Measurements from ENCODE around the gene ELF4.

The ELF4 gene

DNA sequence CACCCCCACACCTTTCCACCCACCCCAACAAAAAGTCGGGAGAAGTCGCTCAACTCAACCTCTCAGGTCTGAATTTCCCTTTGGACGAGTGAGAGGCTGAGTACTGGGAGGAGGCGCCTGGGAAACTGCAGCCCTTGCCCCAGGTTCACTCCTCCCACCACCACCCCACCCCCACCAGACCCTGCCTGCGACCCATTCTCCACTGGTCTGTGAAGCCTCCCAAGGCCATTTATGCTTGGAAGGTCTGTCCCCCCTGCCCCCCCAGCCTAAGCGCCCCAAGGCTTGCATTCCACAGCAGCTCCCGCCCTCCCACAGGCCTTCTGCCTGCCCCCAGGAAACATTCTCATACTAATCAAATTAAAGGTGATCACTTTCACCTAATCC is 27.2 kb downstream of the ELF4 start:
- DNase-seq: no peak

DNA sequence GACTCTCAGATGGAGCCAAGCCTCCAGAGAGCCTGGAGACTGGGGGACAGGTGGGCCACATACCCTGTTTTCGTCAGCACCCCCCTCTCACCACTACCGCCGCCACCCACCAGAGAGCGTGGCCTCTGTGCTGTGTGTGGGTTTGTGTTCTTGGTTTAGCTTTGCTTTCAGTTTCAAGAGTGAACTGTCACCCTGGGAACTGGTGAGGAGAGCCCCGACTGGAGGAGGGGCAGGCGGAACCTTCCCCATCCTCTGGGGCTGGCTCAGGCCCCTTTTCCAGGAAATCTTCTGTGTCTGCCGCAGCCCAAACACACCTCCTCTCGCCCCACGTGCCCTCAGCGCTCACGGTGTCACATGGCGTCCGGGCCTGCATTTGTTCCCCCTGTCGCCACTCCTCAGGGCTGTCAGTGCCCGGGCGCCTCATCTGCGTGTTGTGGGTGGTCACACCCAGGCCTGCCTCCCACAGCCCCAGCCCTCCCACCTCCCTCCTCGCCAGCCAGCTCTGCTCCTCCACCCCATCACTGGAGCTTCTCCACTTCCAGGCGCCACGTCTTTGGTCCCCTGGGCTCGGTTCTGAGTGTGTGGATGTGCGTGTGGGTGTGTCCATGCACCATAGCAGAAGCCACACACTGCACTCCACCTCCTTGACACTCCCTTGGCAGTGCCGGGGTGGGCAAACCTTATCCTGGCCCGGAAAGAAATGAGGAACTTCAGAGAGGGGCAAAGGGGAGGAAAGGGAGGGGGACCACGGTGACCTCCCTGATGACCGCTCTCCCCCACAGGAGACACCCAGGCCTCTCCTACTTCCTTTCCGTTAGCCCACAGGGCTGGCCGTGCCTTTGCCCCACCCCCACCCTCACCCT is 27.8 kb downstream of the ELF4 start:
- DNase-seq: no peak

DNA sequence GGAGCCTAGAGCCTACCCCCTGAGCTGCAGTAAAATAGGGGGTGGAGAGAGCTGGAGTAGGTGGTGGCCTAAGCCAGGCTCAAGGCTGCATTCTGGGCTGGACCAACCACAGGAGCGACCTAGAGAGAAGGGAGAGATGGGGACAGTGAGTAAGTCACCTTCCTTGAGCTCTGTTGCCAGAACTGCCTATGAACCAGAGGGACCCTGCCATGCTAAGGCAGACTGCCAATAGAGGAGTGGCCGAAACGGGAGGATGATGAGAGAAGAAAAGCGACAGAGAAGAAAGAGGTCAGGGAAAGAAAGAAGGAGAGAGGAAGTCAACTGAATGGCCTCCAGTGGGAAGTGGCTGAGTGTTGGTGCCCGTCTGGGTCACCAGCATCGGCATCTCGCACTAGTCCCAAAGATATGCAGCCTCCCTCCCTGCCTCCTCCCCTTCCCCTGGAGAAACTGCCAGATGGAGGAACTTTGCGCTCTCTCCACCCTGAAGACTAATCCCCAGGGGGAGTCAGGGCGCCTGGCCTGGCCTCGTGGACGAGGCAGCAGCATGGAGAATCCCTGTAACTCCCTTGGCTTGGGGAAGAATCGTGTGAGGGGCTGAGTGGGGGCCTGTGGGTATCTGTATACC is 28.8 kb downstream of the ELF4 start:
- DNase-seq: no peak

DNA sequence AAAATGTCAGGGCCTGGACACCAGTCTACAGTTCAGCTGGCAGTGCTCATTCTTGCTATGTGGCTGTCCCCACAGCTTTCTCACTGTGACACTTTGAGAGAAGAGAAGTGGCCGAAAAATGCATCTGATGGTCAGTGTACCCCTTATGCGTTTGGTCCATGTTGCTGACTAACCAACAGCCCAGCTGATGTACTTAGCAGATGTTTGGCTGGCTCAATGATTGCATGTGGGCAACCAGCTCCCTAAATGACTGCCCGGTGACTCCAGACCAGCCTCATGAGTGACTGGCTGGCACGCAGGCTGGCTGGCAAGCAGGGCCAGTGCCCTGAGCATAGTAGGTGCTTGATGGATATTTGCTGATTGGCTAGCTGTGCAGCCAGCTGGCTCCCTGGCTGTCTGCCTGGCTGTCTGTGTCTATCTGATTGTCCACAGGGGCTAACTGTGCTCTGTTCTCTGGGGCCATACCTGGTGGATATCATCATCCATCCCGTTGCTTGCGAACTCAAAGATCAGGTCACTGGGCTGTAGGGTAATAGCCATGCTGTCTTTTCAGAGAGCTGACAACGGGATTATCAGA is 29.4 kb downstream of the ELF4 start:
- DNase-seq: no peak

DNA sequence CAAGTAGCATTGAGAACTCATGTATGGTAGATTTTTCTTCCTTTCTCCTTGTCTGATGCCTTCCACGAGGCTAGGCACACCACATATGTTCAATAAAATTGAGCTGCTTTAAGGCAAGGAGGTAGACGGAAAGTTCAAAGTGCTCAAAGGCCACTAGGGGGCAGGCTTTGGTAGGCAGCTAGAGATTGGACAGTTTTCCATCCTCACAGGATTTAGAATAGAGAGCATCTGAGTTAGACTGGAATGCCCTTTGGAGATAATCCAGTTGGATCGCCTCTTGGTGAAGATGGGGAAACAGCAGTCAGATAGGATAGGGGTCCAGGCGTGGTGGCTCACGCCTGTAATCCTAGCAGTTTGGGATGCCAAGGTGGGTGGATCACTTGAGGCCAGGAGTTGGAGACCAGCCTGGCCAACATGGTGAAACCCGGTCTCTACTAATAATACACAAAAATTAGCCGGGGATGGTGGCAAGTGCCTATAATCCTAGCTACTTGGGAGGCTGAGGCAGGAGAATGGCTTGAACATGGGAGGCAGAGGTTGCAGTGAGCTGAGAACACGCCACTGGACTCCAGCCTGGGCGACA is 30.4 kb downstream of the ELF4 start:
- DNase-seq: peak; percentile 73

DNA sequence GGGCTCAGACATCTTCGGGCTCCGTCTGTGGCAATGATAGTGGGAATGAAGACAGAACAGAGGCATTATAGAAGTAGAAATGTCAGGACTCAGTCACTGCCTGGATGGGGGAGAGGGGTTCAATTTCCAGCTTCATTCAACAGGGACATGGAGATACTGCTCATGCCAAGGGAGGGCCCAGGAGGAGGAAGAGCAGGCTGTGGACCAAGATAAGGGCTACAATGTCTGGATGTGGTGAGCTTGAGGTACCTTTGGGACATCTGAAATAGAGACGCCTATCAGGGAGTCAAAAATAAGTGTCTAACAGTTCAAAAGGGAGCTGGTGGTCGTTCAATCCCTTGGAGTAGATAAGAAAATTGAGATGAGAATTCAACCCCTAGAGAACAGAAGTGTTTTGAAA is 34.5 kb downstream of the ELF4 start:
- no peak for DNase-seq

DNA sequence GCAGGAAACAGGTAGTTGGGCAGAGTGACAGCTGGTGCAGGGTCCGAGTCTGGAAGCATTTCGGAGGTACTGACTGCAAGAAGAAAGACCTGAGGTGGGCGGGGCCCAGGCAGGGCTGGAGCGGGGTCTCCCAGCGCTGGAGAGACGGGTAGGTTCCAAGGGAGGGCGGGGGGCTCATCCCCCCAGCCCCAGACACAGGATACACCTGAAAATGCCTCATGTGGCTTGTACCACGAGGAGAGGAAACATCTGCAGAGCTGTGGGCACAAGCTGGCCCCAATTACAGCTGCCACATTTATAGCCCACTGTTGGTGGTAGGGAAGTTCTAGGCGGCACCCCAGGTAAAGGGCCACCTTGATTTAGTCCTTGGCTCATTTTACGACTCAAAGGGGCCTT is 38.0 kb downstream of the ELF4 start:
- no peak for DNase-seq

DNA sequence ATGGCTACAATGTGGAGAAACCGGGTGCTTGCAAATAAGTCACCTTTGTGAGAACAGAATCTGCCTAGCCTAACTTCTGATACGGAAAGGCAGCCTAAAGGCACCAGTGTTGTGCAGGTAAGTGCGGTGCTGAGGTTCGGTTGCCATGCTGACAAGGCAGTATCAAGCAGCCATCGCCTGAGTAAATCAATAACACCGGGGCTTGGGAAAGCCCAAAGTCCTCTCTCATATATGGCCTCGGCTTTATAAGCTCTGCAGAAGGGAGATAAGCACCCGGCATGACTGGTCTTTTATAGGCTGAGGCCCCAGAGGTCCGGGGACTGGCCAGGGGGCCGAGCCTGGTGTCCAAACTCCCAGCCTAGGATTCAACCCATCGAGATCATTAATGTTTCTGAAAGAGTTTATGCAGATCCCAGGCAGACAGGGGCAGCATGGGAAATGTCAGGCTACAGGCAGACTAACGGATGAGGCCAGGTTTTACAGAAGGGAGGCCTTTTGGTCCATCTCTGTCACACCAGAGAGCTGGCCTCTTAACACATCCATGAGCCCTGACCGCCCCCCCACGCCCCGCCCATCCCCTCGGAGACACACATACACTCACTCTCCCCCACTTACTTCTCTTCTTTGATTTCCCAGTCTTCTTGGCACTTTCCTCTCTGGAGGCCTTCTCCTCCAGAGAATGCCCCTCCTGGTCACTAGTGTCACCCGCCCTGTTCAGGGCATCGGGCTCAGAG is 38.5 kb downstream of the ELF4 start:
- no peak for DNase-seq

DNA sequence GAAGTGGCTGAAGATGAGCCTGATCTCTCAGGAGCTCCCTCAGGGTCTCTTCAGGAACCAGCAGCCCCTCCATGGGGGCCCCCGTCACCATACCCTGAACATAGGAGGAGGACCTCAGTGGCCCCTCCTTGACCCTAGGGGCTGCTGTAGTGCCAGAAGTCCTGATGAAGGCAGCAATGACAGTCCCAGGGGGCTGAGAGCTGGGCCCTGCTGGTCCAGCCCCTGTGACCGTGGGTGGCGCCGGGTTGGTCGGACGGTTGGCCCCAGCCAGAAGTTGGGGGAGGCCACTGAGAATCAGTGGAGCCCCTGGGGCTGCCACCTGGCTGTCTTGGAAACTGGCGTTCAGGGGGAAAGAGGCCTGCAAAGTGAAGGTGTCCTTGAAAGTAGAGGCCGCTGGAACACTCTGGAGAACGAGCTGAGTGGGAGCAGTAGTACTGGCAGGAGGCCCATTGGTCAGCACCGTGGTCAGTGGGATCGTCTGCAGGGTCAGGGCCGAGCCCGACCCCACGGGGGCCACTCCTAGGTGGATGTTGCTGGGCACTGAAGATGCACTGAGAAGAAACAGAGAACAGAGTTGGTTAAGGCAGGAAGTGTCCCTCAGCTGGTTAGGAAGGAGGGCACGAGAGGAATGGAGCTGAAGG is 43.2 kb downstream of the ELF4 start:
- DNase-seq: no peak

DNA sequence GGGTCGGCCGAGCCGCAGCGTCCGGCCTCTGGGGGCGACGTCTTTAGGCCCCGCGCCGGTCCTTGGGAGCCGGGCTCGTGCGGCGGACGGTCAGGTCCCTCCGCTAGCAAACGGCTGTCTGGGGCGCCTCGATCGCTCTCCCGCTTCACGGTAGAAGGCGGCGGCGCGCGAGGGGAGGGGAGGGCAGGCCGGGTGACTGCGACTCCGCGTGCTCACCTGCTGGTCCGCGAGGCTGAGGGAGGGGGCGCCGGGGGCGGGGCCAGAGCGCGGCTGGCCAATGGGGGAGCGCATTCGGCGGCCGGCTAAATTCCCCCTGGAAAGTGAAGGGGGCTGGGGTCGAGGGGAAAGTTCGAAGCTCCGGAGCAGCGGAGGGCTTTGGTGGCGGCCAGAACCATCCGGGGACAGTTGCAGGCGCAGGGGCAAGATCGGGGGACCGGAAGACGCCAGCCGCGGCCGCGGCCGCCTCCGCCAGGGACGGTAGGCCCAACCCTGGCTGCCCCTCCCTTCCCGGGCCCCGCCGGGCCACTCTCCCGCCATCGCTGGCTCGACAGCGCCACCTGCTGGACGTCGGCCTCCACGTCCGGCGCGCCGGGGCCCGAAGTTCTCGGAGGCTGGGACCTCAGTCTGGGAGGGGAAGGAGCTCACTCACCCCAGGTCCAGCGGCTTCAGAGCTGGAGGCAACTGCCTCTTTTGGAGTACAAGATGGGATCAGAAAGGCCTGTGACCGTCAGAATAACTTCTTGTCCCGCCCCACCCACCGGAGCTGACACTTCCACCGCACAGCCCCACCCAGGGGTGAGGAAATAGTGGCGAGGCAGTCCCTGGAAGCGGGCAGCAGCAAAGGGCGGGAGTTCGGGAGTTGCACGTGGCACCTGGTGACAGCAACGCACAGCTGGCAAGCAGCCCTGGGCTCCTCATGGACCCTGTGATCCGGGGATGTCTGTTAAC is 49.9 kb downstream of the ELF4 start:
- peak; percentile 69 for DNase-seq

DNA sequence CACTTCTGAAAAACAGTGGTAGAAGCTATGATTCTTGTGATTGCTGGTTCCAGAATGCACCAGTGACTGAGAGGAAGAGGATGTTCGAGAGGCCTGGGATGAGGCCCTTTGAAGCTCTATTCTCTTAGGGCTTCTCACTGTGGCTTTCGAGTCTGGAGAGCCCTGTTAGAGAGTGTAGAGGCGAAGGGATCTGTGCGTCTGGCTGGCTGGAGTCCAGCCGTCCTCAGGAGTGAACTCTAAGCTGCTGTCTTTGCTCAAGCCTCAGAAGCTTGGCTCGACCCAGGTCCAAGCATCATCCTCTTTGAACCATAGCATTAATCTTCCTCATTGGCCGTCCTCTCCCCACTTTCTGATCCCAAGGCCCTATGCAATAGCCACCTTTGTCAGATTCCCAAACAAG is 51.6 kb downstream of the ELF4 start:
- no peak for DNase-seq

DNA sequence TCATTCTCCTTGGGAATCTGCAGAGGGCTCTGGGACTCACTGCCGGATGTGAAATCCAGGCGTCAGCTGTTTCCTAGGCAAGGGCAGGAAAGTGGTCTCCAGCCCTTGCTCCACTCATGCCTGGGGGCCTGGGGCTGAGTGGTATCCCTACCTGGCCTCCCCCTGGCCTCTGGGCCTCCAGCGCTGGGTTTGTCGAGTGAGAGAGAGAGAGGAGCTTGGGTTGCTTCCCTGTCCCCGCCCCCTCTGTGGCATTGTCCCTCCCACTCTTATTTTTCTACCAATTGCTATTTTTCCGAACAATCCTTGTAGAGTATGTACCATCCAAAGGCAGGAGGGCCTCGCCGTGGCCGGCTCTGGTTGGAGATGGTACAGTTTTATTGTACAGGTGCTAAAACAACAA is 53.1 kb downstream of the ELF4 start:
- no peak for DNase-seq

DNA sequence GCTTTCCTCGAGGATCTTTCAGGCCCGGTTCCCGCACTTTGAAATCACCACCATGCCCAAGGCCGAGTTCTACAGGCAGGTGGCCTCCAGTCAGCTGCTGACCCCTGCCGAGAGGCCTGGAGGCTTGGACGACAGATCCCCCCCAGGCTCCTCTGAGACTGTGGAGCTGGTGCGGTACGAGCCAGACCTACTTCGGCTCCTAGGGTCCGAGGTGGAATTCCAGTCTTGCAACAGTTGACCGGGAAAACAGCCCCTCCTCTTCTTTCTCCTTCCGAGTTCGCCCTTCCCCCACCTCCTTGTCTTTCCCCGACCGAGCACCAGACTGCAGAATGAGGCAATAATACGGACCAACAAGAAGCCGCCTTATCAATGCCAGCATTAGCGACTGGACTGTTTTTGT is 54.4 kb downstream of the ELF4 start:
- DNase-seq: no peak

DNA sequence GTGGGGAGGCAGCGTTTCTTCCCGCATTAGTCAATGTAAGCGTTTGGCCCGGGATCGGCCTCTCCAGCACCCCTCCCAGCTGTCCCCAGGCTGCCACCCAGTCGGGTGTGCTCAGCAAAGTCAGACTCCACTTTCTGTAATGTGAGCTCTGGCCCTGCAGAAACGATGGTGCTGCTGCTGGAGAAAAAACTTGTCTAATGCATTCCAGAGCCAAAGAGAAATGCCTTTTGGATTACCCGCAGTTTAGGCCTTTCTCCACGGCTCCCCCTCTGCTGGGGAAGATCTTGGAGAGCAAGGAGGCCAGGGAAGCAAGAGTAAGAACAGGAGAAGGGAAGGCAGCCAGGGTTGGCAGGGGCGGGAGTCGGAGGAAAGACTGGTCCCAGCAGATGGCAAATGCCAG is 55.2 kb downstream of the ELF4 start:
- peak; percentile 57 for DNase-seq

DNA sequence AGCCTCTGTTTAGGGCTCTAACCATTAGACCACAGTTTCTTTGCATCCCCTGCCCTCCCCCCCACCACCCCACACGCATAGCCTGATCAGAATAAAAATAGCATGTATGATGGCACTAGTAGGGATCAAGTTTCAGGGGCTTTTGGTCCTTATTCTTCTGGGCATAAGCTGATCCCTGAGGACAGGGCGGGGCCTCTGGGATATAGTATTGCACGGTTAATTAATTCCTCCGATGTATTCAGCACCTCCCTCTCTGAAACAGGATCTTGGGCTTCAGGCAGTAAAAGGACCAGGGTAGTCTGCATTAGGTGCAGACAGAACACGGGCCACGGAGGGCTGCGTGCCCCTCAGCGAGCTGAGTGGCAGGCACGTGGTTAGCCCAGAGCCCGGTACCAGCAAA is 57.1 kb downstream of the ELF4 start:
- DNase-seq: no peak

DNA sequence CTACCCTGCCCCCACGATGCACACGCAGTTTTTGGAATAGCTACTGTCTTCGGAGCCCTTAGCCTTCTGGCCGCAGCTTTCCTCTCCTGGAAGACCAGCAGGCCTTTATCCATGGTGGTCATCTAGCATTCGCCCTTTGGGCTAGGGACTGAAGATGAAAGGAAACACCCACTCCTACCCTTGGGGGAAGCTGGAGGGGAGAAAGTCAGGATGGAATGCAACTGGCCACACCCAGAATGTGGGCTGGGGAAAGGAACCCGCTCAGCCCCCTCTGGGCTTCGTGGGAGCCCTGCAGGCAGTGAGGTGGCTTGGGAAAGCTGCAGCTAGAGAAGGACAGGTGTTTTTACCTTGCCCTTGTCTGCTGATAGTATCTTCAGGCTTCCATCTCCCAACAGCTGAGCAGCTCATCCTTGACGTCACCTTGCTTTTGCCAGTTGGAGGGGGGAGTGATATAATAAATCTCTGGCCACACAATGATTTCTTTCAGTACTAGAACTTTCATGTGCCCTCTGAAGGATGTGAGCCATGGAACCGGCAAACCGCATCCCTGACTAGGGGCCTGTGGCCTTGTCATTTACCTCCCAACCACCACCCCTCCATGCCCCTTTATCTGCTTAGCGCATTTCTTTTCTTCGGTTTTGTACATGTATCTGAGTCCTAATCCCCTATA is 59.0 kb downstream of the ELF4 start:
- DNase-seq: no peak

DNA sequence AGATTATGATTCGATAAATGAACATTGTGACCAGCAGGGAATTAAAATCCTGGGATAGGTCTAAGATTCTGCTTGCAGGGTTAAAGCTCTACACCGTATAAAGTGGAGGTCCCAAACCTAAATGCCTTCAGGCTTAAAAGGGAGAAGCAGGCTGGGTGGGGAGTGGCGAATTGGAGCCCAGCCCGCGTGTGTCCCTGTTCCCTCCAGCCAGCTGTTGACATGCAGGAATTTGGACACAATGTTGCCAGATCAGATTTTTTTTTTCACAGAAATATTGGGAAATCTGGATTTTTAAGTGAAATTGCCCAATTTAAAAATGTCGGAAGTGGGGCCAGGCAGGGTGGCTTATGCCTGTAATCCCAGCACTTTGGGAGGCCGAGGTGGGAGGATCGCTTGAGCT is 60.5 kb downstream of the ELF4 start:
- no peak for DNase-seq

DNA sequence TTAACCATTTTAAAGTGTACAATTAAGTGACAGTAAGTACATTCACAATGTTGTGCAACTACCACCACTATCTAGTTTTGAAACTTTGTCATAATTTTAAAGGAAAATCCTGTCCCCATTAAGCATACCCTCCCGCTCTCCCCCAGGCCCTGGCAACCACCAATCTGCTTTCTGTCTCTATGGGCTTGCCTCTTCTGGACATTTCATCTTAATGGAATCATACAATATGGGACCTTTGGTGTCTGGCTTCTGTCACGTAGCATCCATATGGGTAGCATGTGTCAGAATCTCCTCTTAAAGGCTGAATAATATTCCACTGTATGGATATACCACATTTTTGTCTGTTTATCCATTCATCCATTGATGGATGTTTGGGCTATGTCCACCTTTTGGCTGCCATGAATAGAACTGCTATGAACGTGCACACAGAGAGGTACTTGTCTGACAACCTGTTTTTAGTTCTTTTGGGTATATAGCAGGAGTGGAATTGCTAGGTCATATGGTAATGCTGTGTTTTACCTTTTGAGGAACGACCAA is 61.5 kb downstream of the ELF4 start:
- no peak for DNase-seq

DNA sequence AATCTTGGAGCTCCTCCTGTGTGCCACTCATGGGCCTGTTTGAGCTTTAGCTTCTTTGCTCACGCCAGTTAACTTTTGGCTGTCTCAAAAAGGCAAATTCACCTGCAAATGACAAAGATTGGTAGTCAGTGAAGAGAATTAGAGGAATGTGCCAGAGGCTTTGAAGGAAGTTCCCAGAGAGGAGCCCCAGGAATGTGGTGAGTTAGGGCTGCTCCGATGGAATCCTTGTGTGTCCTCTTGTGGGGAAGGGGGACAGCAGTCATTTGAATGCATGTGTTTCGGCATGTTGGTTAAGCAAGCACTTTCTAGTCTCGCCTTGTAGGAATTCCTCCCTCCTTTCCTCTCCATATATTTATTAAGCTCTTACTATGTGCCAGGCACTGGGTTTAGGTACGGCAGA is 62.9 kb downstream of the ELF4 start:
- DNase-seq: no peak

DNA sequence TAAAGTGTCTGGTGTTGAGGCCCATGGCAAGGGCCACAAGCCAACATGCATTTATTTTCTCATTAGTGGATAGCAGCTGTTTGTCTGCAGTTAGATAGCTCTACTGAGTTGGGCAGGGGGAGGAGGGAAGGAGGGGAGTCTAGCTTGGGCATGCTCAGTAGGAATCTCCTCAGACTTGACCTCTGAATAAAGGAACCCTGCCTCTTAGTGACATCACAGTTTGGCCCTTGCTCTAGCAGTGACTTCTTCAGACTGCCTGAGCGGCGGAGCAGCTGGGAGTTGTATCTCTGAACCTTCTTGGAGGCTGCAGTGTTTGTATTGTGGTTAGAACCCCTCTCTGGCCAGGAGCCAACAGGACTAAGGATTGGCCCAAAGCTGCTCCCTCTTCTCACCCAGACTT is 70.5 kb downstream of the ELF4 start:
- no peak for DNase-seq

DNA sequence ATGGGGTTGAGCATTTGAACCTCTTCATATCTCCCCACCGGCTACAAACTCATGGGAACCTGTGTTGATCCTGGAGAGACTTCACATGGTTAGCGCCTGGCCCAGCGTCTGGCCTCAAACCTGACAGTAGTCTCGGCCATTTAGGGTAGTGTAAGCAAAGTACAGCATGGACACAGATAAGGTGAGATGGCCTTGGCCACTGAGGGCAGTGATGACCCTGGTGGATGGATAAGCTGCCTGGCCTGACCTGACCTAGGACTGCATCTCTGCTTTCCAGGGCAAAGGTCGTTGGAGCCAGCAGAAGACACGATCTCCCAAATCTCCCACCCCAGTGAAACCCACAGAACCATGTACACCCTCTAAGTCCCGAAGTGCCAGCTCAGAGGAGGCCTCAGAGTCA is 76.1 kb downstream of the ELF4 start:
- DNase-seq: no peak
